Activated T-helper 17 cell treated with anti-CD3 and anti-CD28 coated beads, Interleukin-2, amount 50 U/mL, for 72 hours (primary cell): Measurements from ENCODE around the gene AJAP1. TPM values are rescaled to one million over a fixed set of nuclear protein-coding genes. Genes with fewer than 3 reads are reported as not detected.

Experiments used
- ATAC-seq: fragments of 150-1000 bp; cut with Tn5 transposase; replicated peaks from 2 replicates; pipeline ENCODE4 v1.10.0; 2021; ENCODE audit warnings: mild to moderate bottlenecking, moderate library complexity
- H3K27ac Mint-ChIP-seq: one replicate; pipeline ENCODE4 v1.8.0; 2022; ENCODE audit warnings: mixed read lengths
- H3K27me3 Mint-ChIP-seq: one replicate; pipeline ENCODE4 v1.8.0; 2022; ENCODE audit warnings: mixed read lengths
- H3K36me3 Mint-ChIP-seq: one replicate; pipeline ENCODE4 v1.8.0; 2022; ENCODE audit warnings: low read depth, mild to moderate bottlenecking, mixed read lengths
- H3K4me1 Mint-ChIP-seq: one replicate; pipeline ENCODE4 v1.8.0; 2022; ENCODE audit warnings: mixed read lengths
- H3K4me3 Mint-ChIP-seq: one replicate; pipeline ENCODE4 v1.8.0; 2022; ENCODE audit warnings: mild to moderate bottlenecking, mixed read lengths
- H3K9me3 Mint-ChIP-seq: one replicate; pipeline ENCODE4 v1.8.0; 2022; ENCODE audit warnings: mixed read lengths
- total RNA-seq, 2 donors: library from RNA; stranded (reverse); gene quantifications; one replicate each; pipeline ENCODE4 v1.2.3, GENCODE V29; 2022

The AJAP1 gene
- total RNA-seq, 2 donors from 2014 or later, result not detected

DNA sequence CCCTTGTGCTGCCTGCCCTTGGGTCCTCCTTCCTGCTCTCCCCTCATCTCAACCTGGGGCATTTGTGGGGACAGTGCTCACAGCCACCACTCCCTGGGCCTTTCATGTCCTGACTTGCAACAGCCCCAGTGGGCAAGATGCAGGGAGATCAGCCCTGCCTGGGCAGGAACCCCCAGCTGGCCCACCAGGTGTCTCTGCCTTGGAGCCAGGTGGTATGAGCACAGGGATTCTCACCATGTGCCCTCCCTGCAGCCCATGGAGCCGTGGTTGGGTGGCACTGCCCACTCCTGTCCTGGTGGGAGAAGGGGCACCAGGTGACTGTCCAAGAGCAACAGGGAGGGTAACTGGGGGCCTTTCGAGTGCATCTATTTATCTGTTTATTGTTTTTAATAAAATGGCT lies 100.4 kb downstream of the AJAP1 start:
- Mint-ChIP-seq H3K4me1 (no peaks in the 10 kb centered on the region), H3K4me3 (no peak overlapping the region), H3K36me3 (no peaks in the 10 kb centered on the region), H3K27me3 (peaks cover 17% of the 10 kb centered on the region), H3K9me3 (peaks cover 9% of the 10 kb centered on the region), H3K27ac (no peak overlapping the region)
- ATAC-seq, result no peak

GRCh38 chr1:4755301-4755845 lies 101.0 kb downstream of the AJAP1 start:
- Mint-ChIP-seq H3K4me1 (no peaks in the 10 kb centered on the region), H3K4me3 (no peak overlapping the region), H3K27me3 (peaks cover 21% of the 10 kb centered on the region), H3K36me3 (no peaks in the 10 kb centered on the region), H3K27ac (no peak overlapping the region), H3K9me3 (peaks cover 9% of the 10 kb centered on the region)
- ATAC-seq, result no peak

DNA sequence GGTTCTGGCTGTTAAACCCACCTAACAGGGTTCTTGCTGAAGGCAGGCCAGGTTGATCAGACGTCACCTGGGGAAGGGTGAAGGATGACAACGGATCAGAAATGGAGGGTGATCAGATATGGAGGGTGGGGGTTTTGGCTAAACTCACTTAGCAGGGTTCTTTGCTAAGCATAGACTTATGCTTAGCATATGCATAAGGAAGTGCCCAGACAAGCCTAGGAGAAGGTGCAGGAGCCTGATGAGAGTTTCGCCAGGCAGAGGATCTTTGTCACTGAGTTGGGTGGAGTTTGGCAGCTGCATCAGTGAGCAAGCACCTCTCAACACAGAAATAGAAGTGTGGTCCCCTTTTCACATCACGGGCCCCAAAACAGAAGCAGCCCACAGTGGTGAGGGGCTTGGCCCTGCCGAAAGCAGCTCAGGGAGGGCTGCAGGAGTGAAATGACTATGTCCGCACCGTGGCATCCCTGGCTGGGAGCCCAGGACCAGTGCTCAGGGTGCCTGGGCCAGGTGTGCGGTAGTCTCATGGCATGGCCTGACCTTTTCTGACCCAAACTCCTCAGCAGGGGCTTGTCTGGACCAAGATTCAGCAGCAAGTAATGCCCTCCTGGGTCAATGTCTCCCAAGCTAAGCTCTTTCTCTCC lies 101.6 kb downstream of the AJAP1 start:
- Mint-ChIP-seq H3K9me3 (peaks cover 9% of the 10 kb centered on the region), H3K4me1 (no peaks in the 10 kb centered on the region), H3K36me3 (no peaks in the 10 kb centered on the region), H3K27ac (no peak overlapping the region), H3K4me3 (no peak overlapping the region), H3K27me3 (peaks cover 21% of the 10 kb centered on the region)
- ATAC-seq, result no peak

DNA sequence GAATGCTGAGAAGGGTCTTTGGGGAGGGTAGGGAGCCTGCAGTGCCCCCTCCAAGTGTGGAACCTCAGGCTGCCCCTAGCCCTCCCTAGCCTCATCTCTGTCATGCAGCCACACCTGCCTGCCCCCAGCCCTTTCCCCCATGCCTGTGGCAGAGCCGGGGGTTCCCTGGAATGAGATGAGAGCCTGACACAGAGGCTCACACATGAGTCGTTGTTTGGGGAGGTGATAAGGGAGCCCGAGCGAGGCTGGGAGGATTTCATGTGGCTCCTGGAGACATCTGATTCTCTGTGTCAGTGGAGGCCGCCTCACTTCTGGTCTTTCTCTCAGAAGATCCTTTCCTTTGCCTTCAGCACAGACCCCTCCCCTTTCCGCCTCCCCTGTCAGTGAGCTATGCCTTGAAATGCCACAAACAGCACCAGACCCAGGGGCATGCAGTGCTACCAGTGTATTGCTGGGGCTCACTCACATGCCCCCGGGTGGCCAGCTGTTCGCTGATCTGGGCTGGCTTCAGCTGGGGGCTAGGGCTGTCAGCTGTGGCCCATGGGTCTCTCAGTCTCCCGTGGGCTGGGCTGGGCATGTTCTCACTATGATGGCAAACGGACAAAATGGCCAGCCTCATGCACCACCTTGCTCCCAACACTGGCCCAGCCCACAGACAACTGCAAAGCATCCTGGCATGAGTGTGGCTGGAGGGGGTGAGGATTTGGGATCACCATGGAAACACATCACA lies 102.6 kb downstream of the AJAP1 start:
- Mint-ChIP-seq H3K36me3 (no peaks in the 10 kb centered on the region), H3K27ac (no peak overlapping the region), H3K4me3 (no peak overlapping the region)

GRCh38 chr1:4759671-4760070 lies 105.3 kb downstream of the AJAP1 start:
- no peak for ATAC-seq
- no peak overlapping the region for H3K27ac Mint-ChIP-seq

More for the DNA sequence above, 102.6 kb downstream of the AJAP1 start:
- Mint-ChIP-seq H3K4me1 (no peaks in the 10 kb centered on the region), H3K27me3 (peaks cover 21% of the 10 kb centered on the region), H3K9me3 (peaks cover 9% of the 10 kb centered on the region)
- no peak for ATAC-seq

DNA sequence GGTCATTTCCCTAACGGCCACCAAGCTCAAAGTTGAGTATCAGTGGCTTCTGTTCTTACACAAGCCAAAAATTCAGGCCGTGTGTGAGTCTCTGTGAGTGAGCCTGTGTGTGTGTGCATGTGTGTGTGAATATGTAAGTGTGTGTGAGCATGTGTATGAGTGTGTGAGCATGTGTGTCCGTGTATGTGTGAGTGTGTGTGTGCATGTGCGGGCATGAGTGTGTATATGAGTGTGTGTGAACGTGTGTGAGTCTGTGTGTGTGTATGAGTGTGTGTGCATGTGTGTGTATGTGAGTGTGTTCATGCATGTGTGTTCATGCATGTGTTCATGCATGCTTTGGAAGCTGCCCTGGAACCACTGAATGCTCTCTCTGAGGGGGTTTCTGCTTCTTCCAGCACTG lies 105.7 kb downstream of the AJAP1 start:
- Mint-ChIP-seq H3K27me3 (peaks cover 19% of the 10 kb centered on the region), H3K9me3 (peaks cover 9% of the 10 kb centered on the region), H3K4me1 (no peaks in the 10 kb centered on the region), H3K27ac (no peak overlapping the region), H3K4me3 (no peak overlapping the region), H3K36me3 (no peaks in the 10 kb centered on the region)
- no peak for ATAC-seq

More at GRCh38 chr1:4759671-4760070, 105.3 kb downstream of the AJAP1 start:
- Mint-ChIP-seq H3K27me3 (peaks cover 19% of the 10 kb centered on the region), H3K4me3 (no peak overlapping the region), H3K4me1 (no peaks in the 10 kb centered on the region), H3K36me3 (no peaks in the 10 kb centered on the region), H3K9me3 (peaks cover 9% of the 10 kb centered on the region)

DNA sequence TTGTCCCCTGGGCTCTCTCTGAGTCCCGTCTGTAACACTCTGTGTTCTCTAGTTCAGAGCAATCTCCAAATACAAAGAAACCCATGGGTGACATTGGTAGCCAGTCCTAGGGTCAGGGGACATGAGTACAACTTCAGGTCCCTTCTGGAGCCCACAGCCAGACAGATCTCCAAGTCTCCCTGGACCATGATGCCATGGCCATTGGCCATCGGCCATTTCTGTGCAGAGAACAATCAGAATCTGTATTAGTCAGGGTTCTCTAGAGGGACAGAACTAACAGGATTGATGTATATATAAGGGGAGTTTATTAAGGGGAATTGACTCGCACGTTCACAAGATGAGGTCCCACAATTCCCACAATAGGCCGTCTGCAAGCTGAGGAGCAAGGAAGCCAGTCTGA lies 106.9 kb downstream of the AJAP1 start:
- Mint-ChIP-seq H3K9me3 (peaks cover 9% of the 10 kb centered on the region), H3K27me3 (peaks cover 22% of the 10 kb centered on the region), H3K36me3 (no peaks in the 10 kb centered on the region), H3K4me3 (no peak overlapping the region), H3K27ac (no peak overlapping the region), H3K4me1 (no peaks in the 10 kb centered on the region)
- ATAC-seq, result no peak

DNA sequence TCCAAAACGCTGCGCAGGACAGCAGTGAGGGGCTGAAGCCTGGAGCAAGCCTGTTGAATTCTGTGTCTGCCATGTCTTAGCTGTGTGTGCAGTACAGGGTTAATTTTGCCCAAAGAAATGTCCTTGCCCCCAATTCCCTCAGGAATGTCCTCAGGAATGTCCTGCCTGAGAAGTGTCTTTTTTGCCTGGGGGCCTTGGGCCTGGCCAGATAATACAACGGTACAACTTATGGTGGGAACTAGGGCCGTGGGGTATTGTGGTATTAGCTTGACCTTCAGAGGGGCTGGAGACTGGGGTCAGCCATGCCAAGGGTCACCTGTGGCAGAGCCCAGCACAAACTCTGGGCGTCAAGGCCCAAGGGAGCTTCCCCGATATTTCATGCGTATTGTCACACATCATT lies 107.7 kb downstream of the AJAP1 start:
- Mint-ChIP-seq H3K27me3 (peaks cover 22% of the 10 kb centered on the region), H3K4me3 (no peak overlapping the region), H3K27ac (no peak overlapping the region), H3K36me3 (no peaks in the 10 kb centered on the region), H3K9me3 (peaks cover 9% of the 10 kb centered on the region), H3K4me1 (no peaks in the 10 kb centered on the region)
- ATAC-seq, result no peak

DNA sequence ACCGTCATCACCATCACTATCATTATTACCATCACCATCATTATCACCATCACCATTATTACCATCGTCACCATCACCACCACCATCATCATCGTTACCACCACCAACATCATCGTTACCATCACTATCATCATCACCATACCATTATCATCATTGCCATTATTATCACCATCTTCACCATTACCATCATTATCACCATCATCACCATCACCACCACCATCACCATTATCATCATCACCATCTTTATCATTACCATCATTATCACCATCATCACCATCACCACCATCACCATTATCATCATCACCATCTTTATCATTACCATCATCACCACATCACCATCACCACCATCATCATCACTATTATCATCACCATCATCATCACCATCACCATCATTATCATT lies 112.9 kb downstream of the AJAP1 start:
- Mint-ChIP-seq H3K27ac (no peak overlapping the region), H3K4me3 (no peak overlapping the region), H3K36me3 (no peaks in the 10 kb centered on the region), H3K9me3 (no peaks in the 10 kb centered on the region), H3K27me3 (peaks cover 9% of the 10 kb centered on the region), H3K4me1 (no peaks in the 10 kb centered on the region)
- ATAC-seq, result no peak

- Mint-ChIP-seq H3K27me3 (peaks cover 9% of the 10 kb centered on the region), H3K27ac (no peak overlapping the region), H3K9me3 (no peaks in the 10 kb centered on the region), H3K4me3 (no peak overlapping the region), H3K36me3 (no peaks in the 10 kb centered on the region), H3K4me1 (no peaks in the 10 kb centered on the region)
- no peak for ATAC-seq
Observed at GRCh38 chr1:4768553-4768952, 114.1 kb downstream of the AJAP1 start.

DNA sequence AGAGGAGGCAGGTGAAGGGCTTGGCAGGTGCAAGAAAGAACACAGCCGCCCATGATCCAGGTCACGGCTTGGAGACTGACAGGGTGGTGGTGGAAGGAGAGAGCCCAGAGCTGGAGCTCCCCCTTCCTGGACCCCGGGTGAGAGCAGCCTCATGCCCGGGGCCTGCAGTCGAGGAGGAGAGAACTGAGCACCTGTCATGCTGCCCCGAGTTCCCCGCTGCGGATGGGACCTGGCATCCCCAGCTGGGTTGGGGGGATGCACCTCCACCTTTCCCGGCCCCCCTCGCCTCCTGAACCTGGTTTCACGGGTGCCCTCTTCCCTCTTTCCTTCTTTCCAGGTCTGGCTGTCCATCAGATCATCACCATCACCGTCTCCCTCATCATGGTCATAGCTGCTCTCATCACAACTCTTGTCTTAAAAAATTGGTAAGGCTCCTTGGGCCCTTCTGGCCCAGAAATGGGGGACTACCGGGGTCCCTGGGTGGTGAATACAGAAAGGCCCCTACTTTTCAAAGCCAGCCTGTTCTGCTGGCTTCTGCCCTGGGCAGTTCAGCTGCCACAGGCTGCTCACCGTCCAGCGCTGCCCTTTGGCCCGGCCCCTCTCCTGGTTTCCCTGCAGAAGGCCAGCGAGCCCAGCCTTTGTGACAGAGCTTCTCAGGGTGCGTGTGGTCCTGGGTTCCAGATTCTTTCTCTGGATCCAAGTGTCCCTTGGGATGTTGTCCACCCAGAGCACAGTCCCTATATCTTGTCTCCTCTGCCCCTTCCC lies 115.3 kb downstream of the AJAP1 start:
- Mint-ChIP-seq H3K27ac (no peak overlapping the region), H3K27me3 (peaks cover 6% of the 10 kb centered on the region), H3K36me3 (no peaks in the 10 kb centered on the region), H3K4me1 (no peaks in the 10 kb centered on the region), H3K4me3 (no peak overlapping the region), H3K9me3 (no peaks in the 10 kb centered on the region)
- no peak for ATAC-seq

DNA sequence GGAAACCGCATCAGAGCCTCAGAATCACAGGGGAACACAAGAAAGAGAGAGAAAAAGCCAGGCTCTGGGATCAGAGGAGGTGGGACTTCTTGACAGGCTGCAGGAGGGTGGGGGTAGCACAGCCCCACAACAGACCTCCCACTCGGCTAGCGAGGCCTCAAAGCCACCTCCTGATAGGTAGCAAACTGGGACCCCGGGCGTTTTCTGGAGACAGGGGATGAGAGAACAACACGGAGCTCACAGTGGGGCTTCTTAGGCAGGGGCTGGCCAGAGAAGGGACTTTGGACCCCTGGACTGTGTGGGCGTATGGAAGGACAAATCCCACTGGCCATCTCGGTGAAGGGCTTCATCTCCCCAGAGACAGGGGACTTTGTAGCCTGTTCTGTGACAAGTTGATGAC lies 116.3 kb downstream of the AJAP1 start:
- Mint-ChIP-seq H3K4me1 (no peaks in the 10 kb centered on the region), H3K4me3 (no peak overlapping the region), H3K36me3 (no peaks in the 10 kb centered on the region), H3K27me3 (peaks cover 3% of the 10 kb centered on the region), H3K27ac (no peak overlapping the region), H3K9me3 (no peaks in the 10 kb centered on the region)
- no peak for ATAC-seq

DNA sequence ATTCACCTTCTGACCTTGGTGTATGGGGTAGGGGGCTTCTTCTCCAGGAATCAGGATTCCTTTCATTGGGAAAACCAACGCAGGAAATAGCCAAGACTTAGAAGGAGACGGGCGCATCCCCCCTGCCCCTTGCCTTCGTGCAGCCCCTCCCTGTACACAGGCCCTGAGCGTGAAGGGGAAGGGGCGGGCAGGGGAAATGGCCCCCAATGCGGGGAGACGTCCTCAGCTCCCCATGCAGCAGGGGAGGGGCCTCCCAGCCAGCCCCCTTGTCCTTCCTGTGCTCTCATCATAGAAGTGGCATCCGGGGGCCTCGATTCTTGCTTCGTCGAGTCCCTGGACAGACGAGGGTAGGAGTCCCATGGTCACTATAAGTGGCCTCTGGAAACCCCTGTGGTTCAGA lies 116.9 kb downstream of the AJAP1 start:
- Mint-ChIP-seq H3K36me3 (no peaks in the 10 kb centered on the region), H3K9me3 (no peaks in the 10 kb centered on the region), H3K27ac (no peak overlapping the region), H3K4me1 (no peaks in the 10 kb centered on the region), H3K4me3 (no peak overlapping the region), H3K27me3 (peaks cover 3% of the 10 kb centered on the region)
- no peak for ATAC-seq

DNA sequence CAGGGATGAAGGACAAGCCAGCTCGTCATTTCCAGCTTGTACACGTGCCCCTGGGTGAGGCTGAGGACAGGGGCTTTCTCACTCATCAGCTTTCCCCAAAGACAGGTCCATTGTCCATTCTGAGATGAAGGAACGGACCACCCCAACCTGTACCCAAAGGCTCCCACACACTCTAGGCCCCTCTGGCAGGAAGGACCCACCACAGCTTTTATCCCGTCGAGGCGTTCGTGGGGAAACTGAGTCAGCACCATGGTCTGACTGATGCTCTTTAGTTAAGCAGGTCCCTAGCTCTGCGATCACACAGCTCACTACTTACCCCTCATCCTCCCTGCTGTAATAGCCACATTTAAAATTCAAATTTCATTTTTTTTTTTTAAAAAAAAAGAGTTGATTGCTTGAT lies 117.3 kb downstream of the AJAP1 start:
- H3K27me3 Mint-ChIP-seq, result peaks cover 3% of the 10 kb centered on the region
- H3K9me3 Mint-ChIP-seq, result no peaks in the 10 kb centered on the region
- no peak overlapping the region for H3K4me3 Mint-ChIP-seq
- no peak for ATAC-seq
- no peaks in the 10 kb centered on the region for H3K4me1 Mint-ChIP-seq
- no peaks in the 10 kb centered on the region for H3K36me3 Mint-ChIP-seq
- H3K27ac Mint-ChIP-seq, result no peak overlapping the region
